Caco-2 (cell line): ENCODE data around the gene DOCK3. TPM values are rescaled to one million over a fixed set of nuclear protein-coding genes. Genes with fewer than 3 reads are reported as not detected.

Experiments used
- BruUV-seq: library from RNA; stranded (reverse); fragments of 400-500 nt; replicated peaks from 2 replicates; lab custom pipeline; 2021; lab: Mats Ljungman, UMichigan
- CTCF ChIA-PET: fragments of 300-600 bp; sonication (Branson Sonifier 250); formaldehyde crosslinking; loops from one replicate; lab custom pipeline; 2022; ENCODE audit warnings: antibody characterized with exemption; lab: Charles Lee
- POLR2A ChIA-PET: fragments of 300-600 bp; sonication (Branson Sonifier 250); formaldehyde crosslinking; loops from one replicate; lab custom pipeline; 2022; ENCODE audit warnings: antibody characterized with exemption; lab: Charles Lee
- DNase-seq, 2 experiments: peaks; one replicate each; pipeline versions ENCODE4 v3.0.0 to v3.0.0-alpha.2; 2020 to 2022
- H3K27me3 ChIP-seq: replicated peaks from 2 replicates; pipeline ENCODE4 v1.6.0; 2011; ENCODE audit warnings: low read length; ENCODE audit not compliant: control insufficient read depth, insufficient read depth
- H3K36me3 ChIP-seq: 2 replicates; pipeline ENCODE4 v1.5.1; 2011; ENCODE audit warnings: low read length; ENCODE audit not compliant: control insufficient read depth, insufficient read depth
- H3K4me1 ChIP-seq: fragments of 250-450 bp; sonication (Bioruptor Pico); 2 replicates; pipeline ENCODE4 v1.5.1; 2020; ENCODE audit warnings: mild to moderate bottlenecking
- H3K4me3 ChIP-seq: 2 replicates; pipeline ENCODE4 v1.5.1; 2011; ENCODE audit warnings: low read depth, mild to moderate bottlenecking, control low read depth, low read length
- H3K9me3 ChIP-seq: fragments of 250-450 bp; sonication (Bioruptor Pico); 2 replicates; pipeline ENCODE4 v1.5.1; 2020; ENCODE audit warnings: mild to moderate bottlenecking, moderate library complexity
- H3K27ac Mint-ChIP-seq: one replicate; pipeline ENCODE4 v1.8.0; 2022; ENCODE audit warnings: mixed read lengths; ENCODE audit not compliant: unreplicated experiment
- H3K27me3 Mint-ChIP-seq: one replicate; pipeline ENCODE4 v1.8.0; 2022; ENCODE audit warnings: mixed read lengths; ENCODE audit not compliant: insufficient read depth, unreplicated experiment
- H3K36me3 Mint-ChIP-seq: one replicate; pipeline ENCODE4 v1.8.0; 2022; ENCODE audit warnings: mild to moderate bottlenecking, mixed read lengths; ENCODE audit not compliant: insufficient read depth, unreplicated experiment
- H3K4me1 Mint-ChIP-seq: one replicate; pipeline ENCODE4 v1.8.0; 2022; ENCODE audit warnings: low read depth, mixed read lengths; ENCODE audit not compliant: unreplicated experiment
- H3K4me3 Mint-ChIP-seq: one replicate; pipeline ENCODE4 v1.8.0; 2022; ENCODE audit warnings: mild to moderate bottlenecking, moderate library complexity, mixed read lengths; ENCODE audit not compliant: unreplicated experiment
- H3K9me3 Mint-ChIP-seq: one replicate; pipeline ENCODE4 v1.8.0; 2022; ENCODE audit warnings: mixed read lengths; ENCODE audit not compliant: unreplicated experiment
- CTCF ChIP-seq, 2 experiments: fragments of 200-600 bp in 1 of 2; IDR thresholded peaks; 1 replicate in 1 of 2; 2 replicates in 1 of 2; pipeline versions ENCODE4 v1.5.1 to v1.8.0; 2011 to 2022; ENCODE audit warnings: antibody characterized with exemption in 1 of 2, control low read depth in 1 of 2, inconsistent platforms in 1 of 2, low read depth in 1 of 2, low read length in 1 of 2, mild to moderate bottlenecking in 1 of 2, moderate library complexity in 1 of 2; ENCODE audit not compliant: insufficient read depth in 1 of 2, severe bottlenecking in 1 of 2, unreplicated experiment in 1 of 2
- intact Hi-C: fragments of 100-400 bp; cut with micrococcal nuclease; formaldehyde crosslinking; loops from one replicate; pipeline ENCODE4 v1.10.0; 2022; ENCODE audit not compliant: unreplicated experiment
- total RNA-seq: library from RNA; stranded (reverse); gene quantifications from 2 replicates; pipeline ENCODE4 v1.2.3, GENCODE V29; 2022

Gene DOCK3
- total RNA-seq, 1 experiment from 2014 or later, result 0.05 TPM

GRCh38 chr3:51002495-51002894 lies 327.8 kb downstream of the DOCK3 start:
- ChIA-PET POLR2A (no interaction called here), CTCF (no interaction called here)
- Mint-ChIP-seq H3K4me1 (no peaks in the 10 kb centered on the region), H3K27ac (no peak overlapping the region), H3K27me3 (peaks cover 3% of the 10 kb centered on the region), H3K36me3 (no peaks in the 10 kb centered on the region), H3K9me3 (no peaks in the 10 kb centered on the region), H3K4me3 (no peak overlapping the region)
- Histone ChIP-seq H3K4me1 (no peaks in the 10 kb centered on the region), H3K9me3 (no peaks in the 10 kb centered on the region), H3K4me3 (no peak overlapping the region), H3K27me3 (no peaks in the 10 kb centered on the region; the same call in 1 of the 2 replicates), H3K36me3 (no peaks in the 10 kb centered on the region)
- no peak for TF ChIP-seq CTCF (IDR thresholded peaks at IDR 0.05; ENCODE audit: insufficient read depth in 1 of 2, low read depth in 1 of 2, low read length in 1 of 2, severe bottlenecking in 1 of 2, unreplicated experiment in 1 of 2)
- BruUV-seq, result no TSS peak
- no peak for DNase-seq
- intact Hi-C loops, result no loop called here

DNA sequence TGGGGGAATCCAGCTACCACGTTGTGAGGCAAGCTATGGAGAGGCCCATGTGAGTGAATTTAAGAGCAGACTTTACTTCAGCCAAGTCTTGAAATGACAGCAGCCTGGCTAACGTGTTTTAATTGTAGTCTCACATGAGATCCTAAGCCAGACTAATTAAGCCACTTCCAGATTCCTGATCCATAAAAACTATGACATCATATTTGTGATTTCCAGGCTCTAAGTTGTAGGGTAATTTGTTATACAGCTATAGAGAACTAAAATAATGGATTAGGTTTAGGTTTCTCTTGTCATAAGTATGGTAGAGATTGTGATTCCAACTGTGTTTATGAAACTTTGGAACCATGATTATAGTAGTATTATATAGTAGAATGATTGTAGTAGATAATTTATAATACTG lies 329.5 kb downstream of the DOCK3 start:
- Mint-ChIP-seq H3K27ac (no peak overlapping the region), H3K4me3 (no peak overlapping the region), H3K4me1 (no peaks in the 10 kb centered on the region), H3K27me3 (peaks cover 3% of the 10 kb centered on the region), H3K36me3 (no peaks in the 10 kb centered on the region), H3K9me3 (peaks cover 2% of the 10 kb centered on the region)
- intact Hi-C loops, result no loop called here
- DNase-seq, result no peak
- Histone ChIP-seq H3K36me3 (no peaks in the 10 kb centered on the region), H3K27me3 (no peaks in the 10 kb centered on the region; the same call in 1 of the 2 replicates), H3K4me3 (no peak overlapping the region), H3K9me3 (no peaks in the 10 kb centered on the region), H3K4me1 (no peaks in the 10 kb centered on the region)
- BruUV-seq, result no TSS peak
- CTCF ChIA-PET, result no interaction called here
- no peak for TF ChIP-seq CTCF (IDR thresholded peaks at IDR 0.05; ENCODE audit: insufficient read depth in 1 of 2, low read depth in 1 of 2, low read length in 1 of 2, severe bottlenecking in 1 of 2, unreplicated experiment in 1 of 2)
- POLR2A ChIA-PET, result no interaction called here

DNA sequence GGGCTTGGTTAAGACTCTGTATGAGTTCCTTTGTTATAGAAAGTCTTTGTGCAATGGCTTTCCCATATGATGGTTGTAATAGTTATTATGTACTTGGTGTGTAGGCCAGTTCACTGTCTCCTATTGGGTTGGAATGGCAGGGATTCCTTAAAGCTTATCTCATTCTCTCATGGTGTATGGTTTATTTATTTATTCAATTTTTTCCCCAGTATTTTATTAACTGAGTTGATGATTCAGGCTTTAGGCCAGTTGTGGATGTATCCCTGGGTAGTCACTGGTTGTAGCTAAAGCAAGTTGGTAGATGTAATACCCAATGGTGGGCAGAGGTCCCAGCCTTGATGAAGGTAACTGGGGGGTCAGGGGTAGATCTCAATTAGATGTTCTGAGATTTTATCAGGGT lies 349.4 kb downstream of the DOCK3 start:
- DNase-seq, result no peak
- Mint-ChIP-seq H3K27me3 (peaks cover 16% of the 10 kb centered on the region), H3K27ac (no peak overlapping the region), H3K4me1 (no peaks in the 10 kb centered on the region), H3K36me3 (no peaks in the 10 kb centered on the region), H3K4me3 (no peak overlapping the region), H3K9me3 (no peaks in the 10 kb centered on the region)
- no TSS peak for BruUV-seq
- ChIA-PET POLR2A (no interaction called here), CTCF (interaction anchor here (0.5 kb wide), 1 partner anchor 407 kb away, joined by 3 read pairs; the partner anchor contains the start of gene MAPKAPK3)
- intact Hi-C loops, result no loop called here
- H3K4me1 ChIP-seq, result no peaks in the 10 kb centered on the region
- H3K9me3 ChIP-seq, result no peaks in the 10 kb centered on the region
- no peaks in the 10 kb centered on the region for H3K36me3 ChIP-seq
- TF ChIP-seq CTCF (IDR thresholded peaks at IDR 0.05; ENCODE audit: insufficient read depth in 1 of 2, low read depth in 1 of 2, low read length in 1 of 2, severe bottlenecking in 1 of 2, unreplicated experiment in 1 of 2), result no peak
- H3K27me3 ChIP-seq, result no peaks in the 10 kb centered on the region
- H3K4me3 ChIP-seq, result no peak overlapping the region
